AG10803 (cell line): Measurements from ENCODE around the gene SLC25A21.

ENCODE experiments used
- DNase-seq: peaks from one replicate; pipeline ENCODE4 v3.0.0; 2010; ENCODE audit warnings: low read depth
- H3K4me3 ChIP-seq: 2 replicates; pipeline ENCODE4 v1.5.1; 2011; ENCODE audit warnings: mild to moderate bottlenecking, low read length, control low read depth
- CTCF ChIP-seq: conservative IDR thresholded peaks from 2 replicates; pipeline ENCODE4 v1.5.1; 2011; ENCODE audit warnings: mild to moderate bottlenecking, low read length, control low read depth, inconsistent platforms

The SLC25A21 gene

GRCh38 chr14:36657399-36658122 lies 514.8 kb downstream of the SLC25A21 start:
- no peak for TF ChIP-seq CTCF
- no peak for DNase-seq
- peak overlapping the region; percentile 29 for H3K4me3 ChIP-seq

GRCh38 chr14:36656687-36657398 lies 515.6 kb downstream of the SLC25A21 start:
- H3K4me3 ChIP-seq: peak overlapping the region; percentile 29
- TF ChIP-seq CTCF: no peak
- DNase-seq: no peak

- DNase-seq: no peak
- H3K4me3 ChIP-seq: peak overlapping the region; percentile 13; the same call in 1 of the 2 replicates
- peak; percentile 53 for TF ChIP-seq CTCF
Observed at GRCh38 chr14:36655963-36656686, 516.3 kb downstream of the SLC25A21 start.

- DNase-seq: no peak
- TF ChIP-seq CTCF: no peak
- H3K4me3 ChIP-seq: no peak overlapping the region
Observed at GRCh38 chr14:36655571-36655962, 516.8 kb downstream of the SLC25A21 start.

GRCh38 chr14:36654794-36655381 lies 517.5 kb downstream of the SLC25A21 start:
- H3K4me3 ChIP-seq: no peak overlapping the region
- no peak for TF ChIP-seq CTCF

GRCh38 chr14:36653962-36654793 lies 518.2 kb downstream of the SLC25A21 start:
- TF ChIP-seq CTCF: no peak
- no peak for DNase-seq
- H3K4me3 ChIP-seq: no peak overlapping the region

More at GRCh38 chr14:36654794-36655381, 517.5 kb downstream of the SLC25A21 start:
- DNase-seq: no peak
